HG02970 (cell line): ENCODE data around the gene SMARCAL1.
"Not testable (repeated sequence)": the region's sequence is repeated elsewhere in the genome, so short reads cannot be mapped to it uniquely, and the experiment has no call there.

ENCODE experiments used
- ATAC-seq: cut with Tn5 transposase; IDR thresholded peaks from one replicate; pipeline ENCODE4 v1.9.1; 2021; ENCODE audit warnings: mild to moderate bottlenecking, moderate library complexity, moderate number of reproducible peaks; ENCODE audit not compliant: unreplicated experiment, low FRiP score

Gene SMARCAL1

DNA sequence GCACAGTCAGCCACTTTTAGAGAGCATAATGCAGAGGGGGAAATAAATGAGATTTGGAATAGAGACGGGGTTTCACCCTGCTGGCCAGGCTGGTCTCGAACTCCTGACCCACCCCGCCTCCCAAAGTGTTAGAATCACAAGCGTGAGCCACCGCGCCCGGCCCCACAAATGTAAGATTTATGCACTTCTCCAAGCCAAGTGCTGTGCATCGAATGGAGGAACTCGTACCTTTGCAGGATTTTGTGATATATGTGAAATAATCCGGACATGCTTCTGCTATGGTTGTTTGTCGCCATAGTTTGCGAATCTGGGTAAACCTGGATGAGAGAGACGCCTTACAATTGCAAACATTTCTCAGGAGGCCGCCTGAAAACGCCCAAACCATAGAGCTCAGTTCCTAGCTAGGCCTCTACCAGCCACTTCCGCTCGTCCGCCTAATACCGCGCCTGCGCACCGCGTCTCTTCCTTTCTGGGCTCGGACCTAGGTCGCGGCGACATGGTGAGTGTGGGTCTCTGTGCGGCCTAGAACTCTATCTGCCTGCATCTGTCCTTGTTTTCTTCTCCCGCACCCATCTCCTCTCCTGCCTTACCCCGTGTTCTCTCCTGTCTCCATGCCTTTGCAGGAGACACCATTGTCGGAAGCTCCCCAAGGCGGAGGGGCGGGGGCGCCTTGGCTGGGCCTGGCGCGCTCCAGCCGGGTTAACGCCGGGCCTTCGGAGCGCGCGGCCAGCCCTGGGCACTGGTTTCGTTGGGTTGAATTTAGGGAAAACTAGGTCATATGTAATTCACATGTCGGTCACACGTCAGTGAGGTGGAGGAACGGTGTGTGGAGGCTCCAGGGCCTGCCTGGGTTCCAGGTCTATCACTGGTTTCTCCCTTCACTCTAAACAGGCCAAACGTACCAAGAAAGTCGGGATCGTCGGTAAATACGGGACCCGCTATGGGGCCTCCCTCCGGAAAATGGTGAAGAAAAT is 86.4 kb downstream of the SMARCAL1 start, which contains the start of gene RPL37A:
Gene RPL37A, plus strand, starts transcription at position 466 of the 974 bp plus-strand sequence. Its CDS starts 31 bp downstream, at position 497.
- ATAC-seq: peak; percentile 92

- ATAC-seq: no peak
Measured at GRCh38 chr2:216499641-216500218, 87.4 kb downstream of the SMARCAL1 start.

GRCh38 chr2:216500572-216500971 is 88.3 kb downstream of the SMARCAL1 start:
- no peak for ATAC-seq

GRCh38 chr2:216501854-216502253 is 89.6 kb downstream of the SMARCAL1 start:
- ATAC-seq: no peak

DNA sequence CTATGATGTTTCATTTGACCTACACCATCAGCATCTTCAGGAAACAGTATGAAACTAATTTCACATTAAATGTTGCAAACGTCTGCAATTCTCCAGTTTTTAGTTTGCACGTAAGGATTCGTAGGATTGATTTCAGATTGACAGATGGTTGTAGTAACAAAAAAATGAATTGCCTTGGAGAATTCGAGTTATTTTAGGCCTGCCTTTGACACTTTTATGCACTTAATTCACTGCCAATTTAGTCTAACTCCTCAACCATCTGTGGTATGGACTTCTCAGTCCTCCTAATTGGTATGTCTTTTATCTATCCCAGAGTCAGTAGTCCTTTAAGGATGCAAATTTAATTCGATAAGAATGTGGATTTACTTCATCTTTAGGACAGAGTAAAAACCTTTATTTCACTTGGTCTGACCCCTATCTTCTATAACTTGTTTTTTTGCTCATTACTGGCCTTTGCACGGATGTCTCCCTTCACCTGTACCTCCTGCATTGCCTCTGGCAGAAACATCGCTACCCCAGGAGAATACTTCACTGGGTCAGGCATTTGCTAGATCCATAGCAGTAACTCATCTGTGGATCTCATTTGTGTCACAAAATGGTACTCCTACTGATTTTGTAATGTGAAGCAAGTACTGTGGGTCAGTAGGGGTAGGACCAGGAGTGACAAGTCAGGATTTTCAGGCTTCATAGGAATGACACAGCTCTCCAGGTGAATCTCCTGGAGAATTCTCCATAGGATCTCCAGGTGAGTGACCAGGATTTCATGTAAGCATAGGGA is 90.3 kb downstream of the SMARCAL1 start:
- ATAC-seq: no peak

GRCh38 chr2:216503159-216503629 is 90.9 kb downstream of the SMARCAL1 start:
- no peak for ATAC-seq

- ATAC-seq: no peak
Measured at GRCh38 chr2:216503697-216504375, 91.6 kb downstream of the SMARCAL1 start.

- no peak for ATAC-seq
Measured at GRCh38 chr2:216504376-216504762, 92.1 kb downstream of the SMARCAL1 start.

DNA sequence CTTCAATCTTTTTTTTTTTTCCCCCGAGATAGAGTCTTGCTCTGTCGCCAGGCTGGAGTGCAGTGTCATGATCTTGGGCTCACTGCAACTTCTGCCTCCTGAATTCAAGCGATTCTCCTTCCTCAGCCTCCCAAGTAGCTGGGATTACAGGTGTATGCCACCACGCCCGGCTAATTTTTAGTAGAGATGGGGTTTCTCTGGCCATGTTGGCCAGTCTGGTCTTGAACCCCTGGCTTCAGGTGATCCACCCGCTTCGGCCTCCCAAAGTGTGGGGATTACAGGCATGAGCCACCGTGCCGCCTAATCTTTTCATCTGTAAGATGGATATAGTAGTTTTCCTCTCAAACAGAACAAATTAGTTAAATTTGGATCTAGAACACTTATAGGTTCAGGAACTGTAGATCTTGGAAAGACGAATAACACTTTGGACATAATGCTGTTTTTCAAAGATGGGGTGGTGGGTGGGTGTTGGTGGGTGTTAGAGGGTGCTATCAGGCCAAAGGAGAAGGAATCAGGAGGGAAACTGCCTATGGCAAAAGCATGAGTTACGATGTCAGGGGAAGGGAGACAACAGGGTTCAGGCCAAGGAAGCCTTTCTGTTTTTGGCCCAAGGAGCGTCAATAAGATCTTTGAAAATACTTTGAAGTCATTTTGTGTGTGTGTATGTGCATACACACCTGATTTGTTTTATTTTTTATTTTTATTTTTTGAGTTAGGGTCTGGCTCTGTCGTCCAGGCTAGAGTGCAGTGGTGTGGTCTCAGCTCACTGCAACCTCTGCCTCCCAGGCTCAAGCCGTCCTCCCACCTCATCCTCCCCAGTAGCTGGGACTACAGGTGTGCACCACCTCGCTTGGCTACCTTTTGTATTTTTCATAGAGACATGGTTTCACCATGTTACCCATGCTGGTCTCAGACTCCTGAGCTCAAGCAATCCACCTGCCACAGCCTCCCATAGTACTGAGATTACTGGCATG is 93.1 kb downstream of the SMARCAL1 start:
- no peak for ATAC-seq

DNA sequence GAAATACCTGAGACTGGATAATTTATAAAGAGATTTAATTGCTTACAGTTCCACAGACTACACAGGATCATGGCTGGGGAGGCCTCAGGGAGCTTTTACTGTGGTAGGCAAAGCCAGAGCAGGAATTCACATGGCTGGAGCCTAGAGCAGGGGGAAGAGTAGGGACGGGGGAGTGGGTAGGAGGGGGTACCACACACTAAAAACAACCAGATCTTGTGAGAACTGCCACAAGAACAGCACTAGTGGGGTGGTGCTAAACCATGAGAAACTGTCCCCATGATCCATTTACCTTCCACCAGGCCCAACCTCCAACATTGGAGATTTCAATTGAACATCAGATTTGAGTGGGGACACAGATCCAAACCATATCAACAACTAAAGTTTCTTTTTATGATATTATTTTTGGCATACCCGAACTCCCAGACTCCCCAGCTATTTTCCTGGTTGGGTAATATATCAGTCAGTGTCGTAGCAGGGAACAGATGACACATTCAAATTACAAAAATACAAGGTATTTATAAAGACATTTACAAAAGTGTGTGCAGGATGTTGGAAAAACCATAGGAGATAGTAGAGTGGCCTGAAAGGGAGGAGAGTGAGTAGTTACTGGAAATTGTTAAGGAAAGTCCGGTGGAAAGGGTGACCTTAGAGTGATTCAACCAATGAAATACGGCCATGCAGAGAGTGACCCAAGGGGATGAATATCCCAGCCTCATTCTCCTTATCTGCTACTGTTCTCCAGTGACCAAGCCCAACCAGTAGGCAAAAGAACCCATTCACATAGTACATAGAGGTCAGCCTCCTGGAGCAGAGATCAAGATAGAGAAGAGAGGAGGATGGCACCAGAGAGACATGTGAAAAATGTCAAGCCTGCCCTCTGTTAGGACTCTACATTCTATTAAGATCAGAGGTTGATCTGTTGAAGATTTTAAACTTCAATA is 95.2 kb downstream of the SMARCAL1 start:
- ATAC-seq: no peak

DNA sequence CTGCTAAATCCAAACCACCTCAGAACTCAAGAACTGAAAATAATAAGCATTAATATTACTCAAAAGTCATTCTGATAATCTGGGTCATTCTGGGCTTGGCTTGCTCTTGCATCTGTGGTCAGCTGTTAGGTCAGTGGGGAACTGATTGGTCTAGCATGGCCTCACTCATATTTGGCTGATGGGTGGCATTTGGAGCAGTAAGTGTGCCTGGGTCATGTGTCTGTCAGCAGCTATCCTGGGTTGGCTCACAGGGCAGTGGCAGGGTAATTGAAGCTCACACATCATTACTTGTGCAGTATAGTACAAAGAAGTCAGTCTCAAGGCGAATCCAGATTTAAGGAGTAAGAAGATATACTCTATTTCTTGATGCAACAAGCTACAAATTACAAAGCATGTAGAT is 95.9 kb downstream of the SMARCAL1 start:
- no peak for ATAC-seq

DNA sequence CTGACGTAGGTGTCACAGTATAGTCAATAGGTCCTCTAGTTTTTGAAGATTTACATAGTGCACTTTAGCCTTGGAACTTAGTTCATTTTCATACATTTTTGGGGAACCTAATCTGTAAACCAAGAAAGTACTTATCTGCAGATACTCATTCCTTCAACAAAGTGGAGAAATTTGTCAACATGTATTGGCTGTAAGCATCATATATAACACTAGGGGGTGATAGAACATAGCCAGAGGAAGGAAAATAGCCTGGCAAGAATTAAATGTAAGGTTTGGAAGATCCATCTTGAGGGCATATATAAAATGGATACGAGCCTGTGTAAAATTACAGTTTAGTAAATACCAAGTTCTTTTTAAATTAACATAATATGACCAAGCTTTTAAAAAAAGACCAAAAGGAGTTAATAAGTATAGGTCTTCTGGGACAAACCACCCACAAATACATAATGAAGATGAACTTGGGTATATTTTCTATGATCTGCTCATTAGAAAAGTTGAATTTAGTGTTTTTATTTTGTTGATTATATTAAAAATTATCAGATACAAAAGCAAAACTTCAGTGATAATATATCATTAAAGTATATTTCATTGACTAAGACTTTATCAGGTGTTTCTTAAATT is 104.6 kb downstream of the SMARCAL1 start:
- ATAC-seq: no peak

DNA sequence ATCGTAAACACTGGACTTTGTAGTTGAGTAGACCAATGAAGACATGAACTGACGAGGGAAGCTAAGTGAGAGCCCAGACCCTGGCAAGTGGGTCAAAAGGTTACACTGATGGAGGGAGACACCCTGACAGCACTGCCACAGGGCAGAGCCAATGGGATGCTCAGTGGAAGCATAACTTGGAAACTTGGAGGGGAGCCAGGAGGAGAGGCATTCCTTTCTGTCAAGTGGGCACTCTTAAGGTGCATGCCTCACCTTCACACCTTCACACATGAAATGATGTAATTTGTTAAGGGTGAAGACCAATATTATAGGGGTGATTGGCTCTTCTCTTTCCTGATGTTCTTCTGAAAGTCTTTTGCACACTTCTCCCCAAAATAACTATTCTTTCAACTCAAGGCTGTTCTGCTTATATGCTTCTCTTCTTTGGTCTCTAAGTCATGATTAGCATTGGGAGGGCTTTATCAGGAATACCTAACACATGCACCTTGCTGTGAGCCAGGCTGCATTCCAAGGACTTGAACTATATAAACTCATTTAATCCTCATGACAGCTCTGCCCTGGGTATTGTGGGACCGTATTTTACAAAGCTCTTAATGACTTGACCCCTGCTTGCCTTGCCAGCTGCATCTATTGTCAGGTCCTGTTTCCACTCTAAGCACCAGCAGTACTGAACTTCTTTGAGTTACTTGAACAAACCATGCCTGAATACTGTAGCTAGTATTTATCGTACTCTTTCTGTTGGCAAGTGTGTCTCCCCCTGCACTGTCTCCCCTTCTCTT is 105.4 kb downstream of the SMARCAL1 start:
- ATAC-seq: no peak

- ATAC-seq: not testable (repeated sequence)
Measured at GRCh38 chr2:216518566-216519119, 106.4 kb downstream of the SMARCAL1 start.

DNA sequence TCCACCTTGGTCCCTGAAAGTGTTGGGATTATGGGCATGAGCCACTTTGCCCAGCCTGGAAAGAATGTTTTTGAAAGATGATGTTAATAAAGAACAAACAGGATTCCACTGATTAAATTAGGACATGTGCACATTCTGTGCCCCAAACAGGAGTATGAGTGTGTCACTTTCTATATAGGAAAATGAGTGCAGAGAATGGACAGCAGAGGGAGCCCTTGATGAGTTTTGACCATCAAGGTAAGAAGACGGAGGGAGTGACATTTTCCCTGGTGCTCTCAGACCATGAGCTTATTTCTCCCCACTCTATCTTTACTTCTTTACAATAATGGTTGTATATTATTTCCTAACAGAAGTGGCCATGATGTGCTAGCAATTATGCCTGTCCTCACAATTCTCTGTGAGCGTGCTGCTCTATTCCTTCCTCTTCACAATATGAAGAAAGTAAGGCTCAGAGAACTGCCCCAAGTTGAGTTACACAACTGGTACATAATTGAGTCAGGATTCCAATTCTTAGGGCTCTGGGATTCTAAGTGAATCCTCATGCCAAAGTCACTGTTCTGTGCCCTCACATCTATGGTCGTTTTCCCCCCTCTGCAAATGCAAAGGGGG is 107.0 kb downstream of the SMARCAL1 start:
- ATAC-seq: no peak

DNA sequence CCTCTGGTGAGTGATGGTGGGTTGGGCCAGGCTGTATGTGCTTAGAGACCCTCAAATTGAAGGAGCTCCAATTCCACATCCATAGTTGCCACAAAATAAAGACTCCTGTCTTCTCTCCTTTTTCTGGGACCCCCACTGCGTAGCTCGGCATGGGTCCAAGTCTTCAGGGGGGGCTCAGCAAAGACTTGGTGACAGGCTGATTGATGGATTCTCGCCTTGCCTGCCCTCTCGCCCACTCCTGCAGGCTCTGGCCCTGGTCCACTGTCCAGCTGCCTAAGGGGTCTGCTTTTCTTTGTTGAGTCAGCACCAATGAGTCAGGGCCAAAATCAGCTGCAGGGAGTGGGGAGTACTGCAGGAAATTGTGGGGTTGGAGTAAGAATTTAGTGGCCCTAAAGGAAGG is 107.8 kb downstream of the SMARCAL1 start:
- no peak for ATAC-seq
